Esophagus (tissue), 2 donors: ENCODE results near the gene TLX1. TPM values are rescaled to one million over a fixed set of nuclear protein-coding genes. Genes with fewer than 3 reads are reported as not detected.

Experiments
- H3K27ac ChIP-seq, 2 donors: one replicate each; pipeline ENCODE4 v1.5.1; 2013; ENCODE audit warnings: low read depth in 2 of 2, mild to moderate bottlenecking in 2 of 2, inconsistent platforms in 1 of 2, low read length in 1 of 2, moderate library complexity in 1 of 2
- H3K27me3 ChIP-seq, 2 donors: one replicate each; pipeline ENCODE4 v1.6.1; 2013; ENCODE audit warnings: low read length in 2 of 2, control low read depth in 1 of 2, mild to moderate bottlenecking in 1 of 2; ENCODE audit not compliant: insufficient read depth in 2 of 2, control insufficient read depth in 1 of 2
- H3K36me3 ChIP-seq, 2 donors: one replicate each; pipeline ENCODE4 v1.6.1; 2013; ENCODE audit warnings: low read length in 1 of 2; ENCODE audit not compliant: control insufficient read depth in 2 of 2, insufficient read depth in 2 of 2
- H3K4me1 ChIP-seq, 2 donors: one replicate each; pipeline ENCODE4 v1.6.1; 2013; ENCODE audit warnings: low read length in 1 of 2; ENCODE audit not compliant: control insufficient read depth in 2 of 2, insufficient read depth in 2 of 2
- H3K4me3 ChIP-seq, 2 donors: one replicate each; pipeline ENCODE4 v1.5.1; 2013; ENCODE audit warnings: low read length in 2 of 2, mild to moderate bottlenecking in 2 of 2, low read depth in 1 of 2, moderate library complexity in 1 of 2
- H3K9me3 ChIP-seq, 2 donors: one replicate each; pipeline ENCODE4 v1.6.1; 2013; ENCODE audit warnings: mild to moderate bottlenecking in 2 of 2, low read depth in 1 of 2, low read length in 1 of 2, moderate library complexity in 1 of 2; ENCODE audit not compliant: control insufficient read depth in 2 of 2, insufficient read depth in 1 of 2
- WGBS, 2 donors: extraction: QIAGEN DNeasy Blood & Tissue Kit; methylation state at CpG; one replicate each; pipeline ENCODE4 v1.1.7; 2013; 5-methylcytosine and 5-hydroxymethylcytosine counted together
- polyA plus RNA-seq, 2 donors: library from polyadenylated mRNA; stranded (reverse); fragments of 200-250 nt; gene quantifications; one replicate each; pipeline ENCODE4 v1.2.3, GENCODE V29; 2013
- donor health status: healthy with polysubstance abuse.
- donor health status: Bipolar disorder and iron deficiency.

Gene TLX1
- polyA plus RNA-seq, 2 donors, result not detected

DNA sequence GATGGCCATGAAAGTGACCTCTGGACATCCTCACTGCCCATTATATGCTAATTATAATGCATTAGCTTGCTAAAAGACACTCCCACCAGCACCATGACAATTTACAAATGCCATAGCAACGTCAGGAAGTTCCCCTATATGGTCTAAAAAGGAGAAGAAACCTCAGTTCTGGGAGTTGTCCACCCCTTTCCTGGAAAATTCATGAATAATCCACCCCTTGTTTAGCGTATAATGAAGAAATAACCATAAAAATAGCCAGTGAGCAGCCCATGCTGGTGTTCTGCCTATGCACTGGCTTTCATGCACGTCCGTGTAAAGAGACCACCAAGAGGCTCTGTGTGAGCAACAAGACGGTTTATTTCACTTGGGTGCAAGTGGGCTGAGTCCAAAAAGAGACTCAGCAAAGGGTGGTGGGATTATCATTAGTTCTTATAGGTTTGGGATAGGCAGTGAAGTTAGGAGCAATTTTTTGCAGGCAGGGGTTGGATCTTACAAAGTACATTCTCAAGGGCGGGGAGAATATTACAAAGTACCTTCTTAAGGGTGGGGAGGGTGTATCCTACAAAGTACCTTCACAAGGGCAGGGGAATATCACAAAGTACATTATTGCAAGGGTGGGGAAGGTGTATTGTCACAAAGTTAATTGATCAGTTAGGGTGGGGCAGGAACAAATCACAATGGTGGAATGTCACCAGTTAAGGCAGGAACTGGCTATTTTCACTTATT is 52.5 kb downstream of the TLX1 start:
- Histone ChIP-seq H3K4me3 (no peak overlapping the region), H3K36me3 (no peaks in the 10 kb centered on the region), H3K4me1 (no peaks in the 10 kb centered on the region), H3K27ac (no peak overlapping the region), H3K27me3 (no peaks in the 10 kb centered on the region), H3K9me3 (no peaks in the 10 kb centered on the region)
- WGBS, 2 donors, result 70 to 81% methylated on average over 6 of the region's 6 CpGs

Other genes starting within 250 kb of the TLX1 start
- 1 to 10 TPM; 5.1 to 9.4 TPM for gene SLF2, start 218.3 kb upstream of the TLX1 start, polyA plus RNA-seq
- 1 to 10 TPM; 1.4 to 1.9 TPM for gene SEMA4G, start 161.8 kb upstream of the TLX1 start, polyA plus RNA-seq
- 10 to 100 TPM; 60.6 to 89.1 TPM for gene MRPL43, start 143.8 kb upstream of the TLX1 start, polyA plus RNA-seq
- gene TWNK, start 143.8 kb upstream of the TLX1 start, polyA plus RNA-seq, result 1 to 10 TPM; 3.6 to 7.1 TPM
- gene LZTS2, start 131.5 kb upstream of the TLX1 start, polyA plus RNA-seq, result 10 to 100 TPM; 31.8 to 34.9 TPM
- under 1 TPM; 0.11 to 0.14 TPM for gene PDZD7, start 100.2 kb upstream of the TLX1 start, polyA plus RNA-seq
- gene SFXN3, start 100.1 kb upstream of the TLX1 start, polyA plus RNA-seq, result 1 to 10 TPM; 5.2 to 5.7 TPM
- gene KAZALD1, start 69.3 kb upstream of the TLX1 start, polyA plus RNA-seq, result 1 to 10 TPM in 1 of 2 donors, under 1 TPM in 1; 0.81 to 1.4 TPM
- gene LBX1, start 98.2 kb downstream of the TLX1 start, polyA plus RNA-seq, result not detected
- gene BTRC, start 222.9 kb downstream of the TLX1 start, polyA plus RNA-seq, result 1 to 10 TPM; 5.7 to 6.3 TPM